HG03139 (cell line): ENCODE results near the gene CRAT.

Experiments used
- ATAC-seq: cut with Tn5 transposase; IDR thresholded peaks from one replicate; pipeline ENCODE4 v1.9.1; 2021; ENCODE audit not compliant: unreplicated experiment

CRAT gene

DNA sequence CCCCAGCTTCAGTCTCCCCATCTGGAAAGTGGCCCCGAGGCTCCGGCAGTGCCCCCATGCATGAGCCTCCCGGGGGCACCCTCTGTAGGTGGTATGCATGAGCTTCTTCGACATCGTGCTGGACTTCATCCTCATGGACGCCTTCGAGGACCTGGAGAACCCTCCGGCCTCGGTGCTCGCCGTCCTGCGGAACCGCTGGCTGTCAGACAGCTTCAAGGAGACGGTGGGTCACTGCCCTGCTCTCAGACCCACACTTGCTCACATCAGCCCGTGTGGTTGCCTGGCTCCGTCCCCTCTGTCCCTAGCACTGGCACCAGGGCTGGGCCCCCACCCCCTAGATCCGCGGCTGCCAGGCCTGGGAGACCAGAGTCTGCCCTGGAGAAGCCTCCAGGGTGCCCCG is 42.5 kb downstream of the CRAT start:
- no peak for ATAC-seq

DNA sequence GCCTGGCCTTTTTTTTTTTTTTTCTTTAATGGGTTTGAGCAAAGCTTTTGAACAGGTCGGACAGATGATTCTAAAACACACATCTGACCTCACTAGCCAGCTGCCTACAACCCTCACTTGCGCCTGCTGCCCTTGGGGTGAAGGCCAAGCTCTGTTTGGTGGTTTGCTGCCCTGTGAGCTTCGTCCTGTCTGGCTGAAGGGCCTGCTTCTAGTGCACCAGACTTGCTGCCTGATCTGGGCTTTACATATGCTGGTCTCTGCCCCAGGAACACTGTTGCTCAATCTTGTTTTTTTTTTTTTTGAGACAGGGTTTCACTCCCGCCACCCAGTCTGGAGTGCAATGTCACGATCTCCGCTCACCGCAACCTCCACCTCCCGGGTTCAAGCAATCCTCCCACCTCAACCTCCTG is 46.1 kb downstream of the CRAT start:
- ATAC-seq = no peak

DNA sequence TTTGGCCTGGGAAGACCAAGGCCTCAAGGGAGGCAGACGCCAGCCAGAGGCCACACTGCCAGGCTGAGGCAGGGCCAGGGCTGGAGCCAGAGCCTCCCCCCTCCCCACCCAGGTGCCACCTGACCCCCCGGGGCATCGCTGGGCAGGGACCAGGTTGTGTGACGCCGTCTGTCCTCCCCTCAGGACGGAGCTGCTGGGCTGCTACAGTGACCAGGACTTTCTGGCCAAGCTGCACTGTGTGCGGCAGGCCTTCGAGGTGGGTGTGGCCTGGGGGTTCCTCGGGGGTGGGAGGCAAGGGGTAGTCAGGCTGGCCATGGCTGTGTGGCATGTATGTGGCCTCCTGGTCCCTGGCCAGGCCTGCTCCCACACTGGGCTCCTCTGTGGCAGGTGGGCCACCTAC is 47.5 kb downstream of the CRAT start:
- no peak for ATAC-seq

DNA sequence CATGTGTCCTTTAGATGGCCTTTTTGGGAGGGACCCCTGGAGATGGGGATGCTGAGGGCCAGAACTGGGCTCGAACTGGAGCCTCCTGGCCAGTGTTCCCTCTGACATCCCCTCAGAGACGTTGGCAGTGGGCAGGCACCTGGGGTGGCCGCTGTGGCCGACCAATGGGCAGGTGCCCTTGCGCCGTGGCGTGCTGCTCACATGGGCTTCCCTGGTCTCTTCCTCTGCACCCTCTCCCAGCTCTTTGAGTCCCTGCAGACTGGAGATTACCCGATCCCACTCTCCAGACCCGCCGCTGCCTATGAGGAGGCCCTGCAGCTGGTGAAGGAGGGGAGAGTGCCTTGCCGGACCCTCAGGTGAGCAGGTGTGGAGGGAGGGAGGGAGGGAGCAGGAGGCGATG is 49.6 kb downstream of the CRAT start:
- no peak for ATAC-seq

DNA sequence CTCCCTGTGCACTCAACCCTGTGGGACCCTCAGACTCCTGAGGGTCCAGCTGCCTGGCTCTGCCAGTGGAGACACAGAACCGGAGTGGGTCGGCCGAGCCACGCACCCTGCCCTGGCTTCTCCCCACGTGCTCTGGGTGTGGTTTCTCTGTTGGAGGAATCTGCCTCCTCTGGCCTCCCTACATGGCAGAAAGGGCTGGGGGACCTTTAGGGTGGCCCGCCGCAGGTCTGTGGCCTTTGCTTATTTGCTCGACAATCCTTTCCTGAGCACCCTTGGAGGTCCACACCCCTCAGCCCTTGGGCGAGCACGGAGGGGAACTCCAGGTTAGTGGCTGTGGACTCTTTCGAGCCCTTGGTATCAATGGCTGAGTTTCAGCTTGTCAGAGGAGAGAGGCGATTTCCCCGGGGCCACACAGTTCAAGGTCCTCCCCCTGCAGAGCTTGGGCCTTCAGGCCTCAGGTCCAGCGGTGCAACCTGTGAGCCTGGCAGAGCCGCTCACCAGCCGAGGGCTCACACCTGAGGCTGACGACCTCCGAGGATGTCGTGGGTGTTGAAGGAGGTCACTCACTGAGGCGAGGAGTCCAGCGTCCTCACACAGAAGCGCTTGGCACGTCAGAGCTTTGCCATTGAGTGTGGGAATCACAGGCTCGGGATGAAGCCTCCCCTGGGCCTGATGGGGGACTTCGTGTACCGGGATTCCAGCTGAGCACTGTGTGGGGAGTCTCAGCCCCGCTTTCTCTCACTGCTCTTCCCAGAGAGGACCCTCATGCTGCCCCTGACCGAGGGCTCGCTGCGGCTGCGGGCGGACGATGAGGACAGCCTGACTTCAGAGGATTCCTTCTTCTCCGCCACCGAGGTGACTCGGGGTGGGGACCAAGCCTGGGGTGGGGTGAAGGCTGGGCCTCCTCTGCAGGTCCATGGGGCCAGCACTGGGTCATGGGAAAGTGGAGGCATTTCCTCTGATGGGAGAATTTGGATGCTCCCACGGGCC is 50.5 kb downstream of the CRAT start:
- no peak for ATAC-seq

DNA sequence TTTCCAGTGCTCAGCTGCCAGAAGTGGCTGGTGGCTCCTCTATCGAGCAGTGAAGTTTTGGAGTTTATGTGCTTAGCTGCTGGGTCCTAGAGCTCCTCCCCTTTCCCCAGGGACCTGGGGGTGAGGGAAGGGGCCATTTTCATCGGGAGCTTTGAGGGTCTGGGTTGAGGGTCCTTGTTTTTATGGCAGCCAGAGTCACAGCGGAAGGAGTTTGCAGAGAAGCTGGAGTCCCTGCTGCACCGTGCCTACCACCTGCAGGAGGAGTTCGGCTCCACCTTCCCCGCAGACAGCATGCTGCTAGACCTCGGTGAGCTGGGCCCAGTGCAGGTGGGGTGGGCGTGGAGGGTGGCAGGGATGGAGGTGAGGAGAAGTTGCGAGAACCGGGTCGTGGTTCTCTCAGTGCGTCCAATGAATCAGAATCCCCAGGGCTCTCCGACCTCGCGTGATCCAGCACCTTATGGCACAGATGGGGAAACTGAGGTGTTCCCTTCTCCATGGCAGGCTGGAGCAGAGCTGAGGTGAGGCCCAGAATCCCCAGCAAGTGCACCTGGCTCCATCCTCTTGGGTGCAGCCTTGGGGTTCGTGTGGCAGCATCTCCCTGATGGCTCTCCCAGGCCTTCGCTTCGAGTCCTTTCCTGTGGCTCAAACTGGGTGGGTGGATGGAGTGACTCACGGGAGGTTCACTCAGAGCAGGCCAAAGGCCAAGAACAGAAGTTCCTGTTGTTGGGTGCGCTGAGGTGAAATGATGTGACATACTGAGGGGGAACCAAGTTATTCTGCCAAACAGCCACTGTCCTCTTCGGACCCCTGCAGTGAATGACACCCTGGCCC is 51.4 kb downstream of the CRAT start:
- ATAC-seq = no peak

DNA sequence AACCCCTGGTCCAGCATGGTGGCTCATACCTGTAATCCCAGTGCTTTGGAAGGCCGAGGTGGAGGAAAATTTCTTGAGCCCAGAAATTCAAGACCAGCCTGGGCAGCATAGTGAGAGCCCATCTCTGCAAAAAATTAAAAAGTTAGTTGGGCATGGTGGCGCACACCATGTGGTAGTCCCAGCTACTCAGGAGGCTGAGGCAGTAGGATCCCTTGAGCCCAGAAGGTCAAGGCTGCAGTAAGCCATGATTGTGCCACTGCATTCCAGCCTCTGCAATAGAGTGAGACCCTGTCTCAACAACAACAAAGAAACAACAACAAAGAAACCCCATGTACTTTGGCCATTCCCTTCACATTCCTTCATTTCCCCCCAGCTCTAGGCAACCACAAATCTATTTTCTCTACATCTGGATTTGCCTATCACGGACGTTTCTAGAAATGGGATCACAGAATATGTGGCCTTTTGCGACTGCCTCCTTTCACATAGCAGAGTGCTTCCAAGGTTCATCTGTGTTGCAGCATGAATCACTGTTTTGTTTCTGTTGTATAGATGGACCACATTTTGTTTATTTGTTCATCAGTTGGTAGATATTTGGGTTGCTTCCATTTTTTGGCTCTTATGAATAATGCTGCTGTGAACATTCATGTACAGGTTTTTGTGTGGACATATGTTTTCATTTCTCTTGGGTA is 56.3 kb downstream of the CRAT start:
- ATAC-seq = no peak

DNA sequence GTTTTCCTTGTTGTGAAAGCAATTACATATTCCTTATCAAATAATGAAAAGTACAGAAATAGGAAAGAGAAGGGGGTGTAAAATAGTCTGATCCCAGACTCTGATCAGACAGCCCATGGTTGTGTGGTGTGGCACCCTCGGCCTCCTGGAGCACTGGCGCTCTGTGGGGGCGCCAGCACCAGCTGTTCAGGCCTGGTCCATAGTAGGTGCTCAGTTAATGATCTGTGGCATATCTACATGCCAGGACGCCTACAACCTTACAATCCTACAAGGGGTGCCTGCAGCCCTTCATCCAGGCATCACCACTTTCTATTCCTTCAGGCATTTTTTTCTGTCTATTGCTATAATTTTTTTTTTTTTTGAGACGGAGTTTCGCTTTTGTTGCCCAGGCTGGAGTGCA is 57.6 kb downstream of the CRAT start:
- no peak for ATAC-seq

DNA sequence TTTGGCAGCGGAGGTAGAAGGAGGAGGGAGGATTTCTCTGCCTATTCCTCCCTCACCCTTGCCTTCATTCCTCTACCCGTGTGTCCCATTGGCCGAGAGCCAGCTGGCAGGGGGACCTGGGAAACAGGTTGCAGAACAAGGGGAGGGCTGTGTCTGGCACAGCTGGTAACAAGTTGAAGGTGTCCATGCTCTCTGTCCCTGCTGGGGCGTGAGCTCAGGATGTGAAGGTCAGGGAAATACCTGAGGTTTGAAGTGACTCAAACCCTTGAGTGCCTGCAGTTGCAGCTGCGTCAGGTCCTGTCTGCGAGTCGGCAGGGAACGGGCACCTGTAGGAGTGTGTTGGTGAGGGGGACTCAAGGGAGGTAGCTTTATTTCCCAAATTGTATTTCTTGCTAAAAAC is 58.0 kb downstream of the CRAT start:
- no peak for ATAC-seq
